Stimulated activated CD4-positive, alpha-beta T cell treated with anti-CD3 and anti-CD28 coated beads, Interleukin-1b, Interleukin-23, amount 100 ng/mL, for 4 hours (primary cell): ENCODE data around the gene RASGRP3.

Experiments used
- DNase-seq, 2 donors: peaks; one replicate each; pipeline ENCODE4 v3.0.0-alpha.2; 2020; ENCODE audit warnings: low read depth in 2 of 2

Gene RASGRP3

GRCh38 chr2:33492399-33493134 is 16.1 kb downstream of the RASGRP3 start:
- no peak for DNase-seq

- DNase-seq, result no peak
Measured at GRCh38 chr2:33494155-33494779, 17.8 kb downstream of the RASGRP3 start.

- no peak for DNase-seq
Measured at GRCh38 chr2:33494877-33495641, 18.6 kb downstream of the RASGRP3 start.

- no peak for DNase-seq
Measured at GRCh38 chr2:33495683-33496082, 19.2 kb downstream of the RASGRP3 start.

GRCh38 chr2:33496150-33496549 is 19.7 kb downstream of the RASGRP3 start:
- DNase-seq, result no peak

- no peak for DNase-seq
Measured at GRCh38 chr2:33496726-33497125, 20.3 kb downstream of the RASGRP3 start.

GRCh38 chr2:33497221-33497650 is 20.8 kb downstream of the RASGRP3 start:
- DNase-seq, result no peak

GRCh38 chr2:33498291-33498956 is 22.0 kb downstream of the RASGRP3 start:
- no peak for DNase-seq

GRCh38 chr2:33500177-33500576 is 23.7 kb downstream of the RASGRP3 start:
- DNase-seq, result no peak

GRCh38 chr2:33502025-33502424 is 25.6 kb downstream of the RASGRP3 start:
- DNase-seq, result no peak

- no peak for DNase-seq
Measured at GRCh38 chr2:33503002-33503401, 26.6 kb downstream of the RASGRP3 start.

- DNase-seq, result no peak
Measured at GRCh38 chr2:33505966-33506365, 29.5 kb downstream of the RASGRP3 start.

GRCh38 chr2:33509908-33510585 is 33.6 kb downstream of the RASGRP3 start:
- DNase-seq, result no peak

GRCh38 chr2:33510586-33510968 is 34.1 kb downstream of the RASGRP3 start:
- no peak for DNase-seq

- no peak for DNase-seq
Measured at GRCh38 chr2:33511141-33511540, 34.7 kb downstream of the RASGRP3 start.

- DNase-seq, result no peak
Measured at GRCh38 chr2:33512112-33512511, 35.7 kb downstream of the RASGRP3 start.

- no peak for DNase-seq
Measured at GRCh38 chr2:33513480-33513879, 37.0 kb downstream of the RASGRP3 start.

- DNase-seq, result no peak
Measured at GRCh38 chr2:33516456-33516995, 40.1 kb downstream of the RASGRP3 start.

- DNase-seq, result no peak
Measured at GRCh38 chr2:33518200-33518599, 41.8 kb downstream of the RASGRP3 start.

GRCh38 chr2:33518929-33519328 is 42.5 kb downstream of the RASGRP3 start:
- DNase-seq, result no peak

- no peak for DNase-seq
Measured at GRCh38 chr2:33521791-33522281, 45.4 kb downstream of the RASGRP3 start.
